ENCODE data around the gene ACRV1. TPM values are rescaled to one million over a fixed set of nuclear protein-coding genes. Genes with fewer than 3 reads are reported as not detected.

The ACRV1 gene
- total RNA-seq, 3 donors from 2014 or later, result 0.38 TPM; not detected in 2

GRCh38 chr11:125649465-125650166 is 31.0 kb downstream of the ACRV1 start:
- intact Hi-C loops (cut with DNase I, micrococcal nuclease), result no loop called here
- TF ChIP-seq, protein P1, sequence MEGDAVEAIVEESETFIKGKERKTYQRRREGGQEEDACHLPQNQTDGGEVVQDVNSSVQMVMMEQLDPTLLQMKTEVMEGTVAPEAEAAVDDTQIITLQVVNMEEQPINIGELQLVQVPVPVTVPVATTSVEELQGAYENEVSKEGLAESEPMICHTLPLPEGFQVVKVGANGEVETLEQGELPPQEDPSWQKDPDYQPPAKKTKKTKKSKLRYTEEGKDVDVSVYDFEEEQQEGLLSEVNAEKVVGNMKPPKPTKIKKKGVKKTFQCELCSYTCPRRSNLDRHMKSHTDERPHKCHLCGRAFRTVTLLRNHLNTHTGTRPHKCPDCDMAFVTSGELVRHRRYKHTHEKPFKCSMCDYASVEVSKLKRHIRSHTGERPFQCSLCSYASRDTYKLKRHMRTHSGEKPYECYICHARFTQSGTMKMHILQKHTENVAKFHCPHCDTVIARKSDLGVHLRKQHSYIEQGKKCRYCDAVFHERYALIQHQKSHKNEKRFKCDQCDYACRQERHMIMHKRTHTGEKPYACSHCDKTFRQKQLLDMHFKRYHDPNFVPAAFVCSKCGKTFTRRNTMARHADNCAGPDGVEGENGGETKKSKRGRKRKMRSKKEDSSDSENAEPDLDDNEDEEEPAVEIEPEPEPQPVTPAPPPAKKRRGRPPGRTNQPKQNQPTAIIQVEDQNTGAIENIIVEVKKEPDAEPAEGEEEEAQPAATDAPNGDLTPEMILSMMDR (IDR thresholded peaks at IDR 0.05), result no peak
- Histone ChIP-seq H3K4me1 (ENCODE audit: low read depth) (no peaks in the 10 kb centered on the region), H3K4me3 (no peak overlapping the region), H3K36me3 (ENCODE audit: low read depth) (no peaks in the 10 kb centered on the region), H3K9me3 (no peaks in the 10 kb centered on the region)
- DNase-seq (no peak), ATAC-seq (no peak)

DNA sequence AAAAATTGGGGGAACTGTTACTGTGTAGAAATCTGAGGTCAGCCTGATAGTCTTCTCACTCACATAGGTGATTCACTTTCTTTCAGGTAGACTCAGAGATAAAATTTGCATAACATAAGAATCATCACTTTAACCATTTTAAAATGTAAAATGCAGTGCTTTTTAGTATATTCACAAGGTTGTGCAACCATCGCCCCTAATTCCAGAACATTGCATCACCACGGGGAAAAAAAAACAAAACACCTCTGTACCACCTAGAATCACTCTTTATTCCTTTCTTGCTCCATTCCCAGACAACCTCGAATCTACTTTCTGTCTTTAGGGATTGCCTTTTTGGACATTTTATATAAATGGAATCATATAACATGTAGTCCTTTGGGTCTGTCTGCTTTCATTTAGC is 34.8 kb downstream of the ACRV1 start:
- Histone ChIP-seq H3K4me1 (ENCODE audit: low read depth) (no peaks in the 10 kb centered on the region), H3K4me3 (no peak overlapping the region), H3K9me3 (no peaks in the 10 kb centered on the region), H3K36me3 (ENCODE audit: low read depth) (no peaks in the 10 kb centered on the region)
- ATAC-seq (no peak), DNase-seq (no peak)
- TF ChIP-seq, protein P1 (IDR thresholded peaks at IDR 0.05), result no peak
- intact Hi-C loops (cut with DNase I, micrococcal nuclease), result no loop called here

DNA sequence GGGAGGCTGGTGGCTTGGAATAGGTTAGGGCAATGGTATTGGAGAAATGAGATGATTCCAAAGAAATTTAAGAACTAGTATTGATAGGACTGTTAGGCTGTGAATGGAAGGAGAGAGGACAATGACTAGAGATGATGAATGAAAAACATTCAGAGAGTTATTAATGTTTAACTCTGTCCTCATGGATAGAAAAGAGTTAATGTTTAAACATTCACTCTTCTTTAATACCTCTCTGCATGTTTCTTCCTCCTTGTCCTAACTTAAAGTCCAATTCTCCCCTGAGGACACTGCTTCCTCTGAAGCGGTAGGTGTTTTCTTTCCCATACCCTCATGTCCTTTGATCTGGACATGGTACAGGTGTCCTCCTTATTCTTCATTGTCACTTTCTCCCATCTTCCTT is 42.3 kb downstream of the ACRV1 start:
- peak; percentile 71 for ATAC-seq
- H3K36me3 ChIP-seq (ENCODE audit: low read depth), result no peaks in the 10 kb centered on the region
- no peaks in the 10 kb centered on the region for H3K9me3 ChIP-seq
- intact Hi-C loops (cut with DNase I, micrococcal nuclease), result no loop called here
- TF ChIP-seq, protein P1 (IDR thresholded peaks at IDR 0.05), result no peak
- H3K4me1 ChIP-seq (ENCODE audit: low read depth), result no peaks in the 10 kb centered on the region
- H3K4me3 ChIP-seq, result no peak overlapping the region
- DNase-seq, result no peak

DNA sequence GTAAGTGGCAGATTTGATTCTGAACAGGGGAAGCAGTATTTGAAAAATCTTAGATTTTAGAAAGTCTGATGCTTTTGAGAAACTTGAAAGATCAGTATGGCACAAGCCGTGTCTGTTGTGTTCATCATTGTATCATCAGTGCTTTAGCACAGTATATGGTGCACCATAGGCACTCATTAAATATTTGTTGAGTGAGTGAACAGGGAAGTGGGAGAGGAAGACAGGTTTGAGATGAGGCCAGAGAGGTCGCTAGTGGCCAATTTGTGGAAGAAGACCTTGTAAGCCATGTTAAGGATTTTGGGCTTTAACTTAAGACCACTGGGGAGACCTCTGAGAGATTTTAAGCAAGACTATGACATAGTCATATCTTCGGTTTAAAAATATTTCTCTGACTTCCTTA is 42.8 kb downstream of the ACRV1 start:
- DNase-seq, result no peak
- no peaks in the 10 kb centered on the region for H3K4me1 ChIP-seq (ENCODE audit: low read depth)
- intact Hi-C loops (cut with DNase I, micrococcal nuclease), result no loop called here
- H3K9me3 ChIP-seq, result no peaks in the 10 kb centered on the region
- no peak overlapping the region for H3K4me3 ChIP-seq
- no peaks in the 10 kb centered on the region for H3K36me3 ChIP-seq (ENCODE audit: low read depth)
- peak; percentile 35 for ATAC-seq
- TF ChIP-seq, protein P1 (IDR thresholded peaks at IDR 0.05), result no peak

DNA sequence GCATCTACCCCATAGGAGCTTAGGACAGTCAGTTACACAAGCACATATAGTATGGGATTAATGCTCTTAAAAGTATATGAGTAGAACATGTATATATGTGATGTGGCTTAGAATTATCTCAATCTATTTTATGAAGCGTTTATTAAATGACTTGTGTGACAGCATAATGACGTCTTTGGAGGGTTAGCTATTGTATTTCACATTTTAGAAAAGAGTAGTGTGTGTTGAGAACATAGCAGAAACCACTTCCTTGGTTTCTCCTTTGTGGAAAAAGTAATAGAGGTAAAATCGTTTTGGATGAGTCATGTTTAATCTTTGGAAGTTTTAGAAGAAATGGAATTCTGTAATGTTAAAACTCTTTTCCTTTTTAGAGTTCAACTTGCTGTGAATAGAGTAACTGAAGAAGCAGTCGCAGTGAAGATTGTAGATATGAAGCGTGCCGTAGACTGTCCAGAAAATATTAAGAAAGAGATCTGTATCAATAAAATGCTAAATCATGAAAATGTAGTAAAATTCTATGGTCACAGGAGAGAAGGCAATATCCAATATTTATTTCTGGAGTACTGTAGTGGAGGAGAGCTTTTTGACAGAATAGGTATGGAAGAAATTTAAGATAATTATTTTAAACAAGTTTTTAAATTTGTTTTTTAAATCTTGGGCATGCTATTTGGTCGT is 53.3 kb downstream of the ACRV1 start:
- intact Hi-C loops (cut with DNase I, micrococcal nuclease), result no loop called here
- Histone ChIP-seq H3K36me3 (ENCODE audit: low read depth) (no peaks in the 10 kb centered on the region), H3K9me3 (no peaks in the 10 kb centered on the region), H3K4me1 (ENCODE audit: low read depth) (peaks cover 5% of the 10 kb centered on the region), H3K4me3 (no peak overlapping the region)
- DNase-seq (no peak), ATAC-seq (no peak)
- TF ChIP-seq, protein P1 (IDR thresholded peaks at IDR 0.05), result no peak

Data from mucosa of descending colon (tissue), 3 donors.